Kidney (tissue), 14 donors: ENCODE results near the gene INO80. TPM values are rescaled to one million over a fixed set of nuclear protein-coding genes. Genes with fewer than 3 reads are reported as not detected.
"Not testable (repeated sequence)": the region's sequence is repeated elsewhere in the genome, so short reads cannot be mapped to it uniquely, and the experiment has no call there.

Experiments used
- DNase-seq, 5 donors: peaks; one replicate each; pipeline ENCODE4 v3.0.0-alpha.2; 2013 to 2020
- FAIRE-seq: peaks from 2 replicates; lab custom pipeline; 2012; peaks lifted over from hg19 to GRCh38; lab: Jason Lieb, UNC
- H3K27ac ChIP-seq, 2 donors: one replicate each; pipeline ENCODE4 v1.7.0; 2013; ENCODE audit warnings: low read depth in 2 of 2, low read length in 2 of 2, inconsistent platforms in 1 of 2
- H3K27me3 ChIP-seq: one replicate; pipeline ENCODE4 v1.7.1; 2013; ENCODE audit warnings: low read length, inconsistent platforms; ENCODE audit not compliant: control insufficient read depth, insufficient read depth
- H3K36me3 ChIP-seq, 3 donors: one replicate each; pipeline versions ENCODE4 v1.7.0 to v1.7.1; 2013; ENCODE audit warnings: low read length in 3 of 3, control low read depth in 1 of 3, inconsistent platforms in 1 of 3; ENCODE audit not compliant: insufficient read depth in 3 of 3, control insufficient read depth in 2 of 3
- H3K4me1 ChIP-seq, 3 donors: one replicate each; pipeline versions ENCODE4 v1.7.0 to v1.7.1; 2013; ENCODE audit warnings: low read length in 3 of 3, inconsistent platforms in 1 of 3, low read depth in 1 of 3; ENCODE audit not compliant: control insufficient read depth in 2 of 3, insufficient read depth in 2 of 3
- H3K4me3 ChIP-seq, 3 donors: one replicate each; pipeline versions ENCODE4 v1.7.0 to v1.8.1; 2013; ENCODE audit warnings: low read length in 3 of 3, control low read depth in 1 of 3, inconsistent platforms in 1 of 3
- H3K9ac ChIP-seq, 3 donors: one replicate each; pipeline versions ENCODE4 v1.7.0 to v1.7.1; 2013; ENCODE audit warnings: low read length in 3 of 3, control low read depth in 1 of 3, inconsistent platforms in 1 of 3
- H3K9me3 ChIP-seq, 3 donors: one replicate each; pipeline versions ENCODE4 v1.7.0 to v1.7.1; 2013; ENCODE audit warnings: low read length in 3 of 3, control low read depth in 1 of 3, inconsistent platforms in 1 of 3; ENCODE audit not compliant: control insufficient read depth in 2 of 3, insufficient read depth in 1 of 3
- intact Hi-C: fragments of 100-400 bp; cut with DNase I; formaldehyde crosslinking; loops from one replicate; pipeline ENCODE4 v1.11.1; 2022
- polyA plus RNA-seq: library from polyadenylated mRNA; stranded (reverse); fragments of 350-450 nt; fragmentation: Illumina TruSeq; extraction: RNeasy Lipid Tissue Mini Kit (QIAGEN cat#74804); gene quantifications from one replicate; pipeline ENCODE4 v1.2.3, GENCODE V29; 2014; ENCODE audit warnings: low read depth, low replicate concordance; ENCODE audit not compliant: insufficient read depth
- total RNA-seq: library from RNA; stranded (reverse); fragmentation: NEBNext Ultra II Directional; extraction: Animal tissue kit (Norgen Biotek cat#: 25700); gene quantifications from one replicate; pipeline ENCODE4 v1.2.1, GENCODE V29; 2021
- TF ChIP-seq, protein P1 (sequence below): IDR thresholded peaks from 3 replicates; pipeline ENCODE4 v1.5.1; 2012; ENCODE audit warnings: mild to moderate bottlenecking, moderate library complexity, borderline replicate concordance; ENCODE audit not compliant: insufficient read depth; ENCODE audit errors: extremely low read depth
- donor health status: control.
- donor health status: control.
- donor health status: control.
- donor health status: control.
- donor health status: control.
- donor health status: DM: yes; HTN: yes; CAD: no.
- donor health status: Normal renal cell carcinoma (clear cell type).

The INO80 gene
- total and polyA plus RNA-seq, 2 donors from 2014 or later: 6.0 to 27.3 TPM

GRCh38 chr15:41139619-41140018 is 23.5 kb upstream of the INO80 start:
- Histone ChIP-seq H3K36me3 (no peaks in the 10 kb centered on the region), H3K27me3 (no peaks in the 10 kb centered on the region), H3K9ac (no peak overlapping the region), H3K4me3 (no peak overlapping the region), H3K9me3 (no peaks in the 10 kb centered on the region), H3K27ac (no peak overlapping the region), H3K4me1 (no peaks in the 10 kb centered on the region)
- no peak for DNase-seq
- intact Hi-C loops: no loop called here
- TF ChIP-seq, protein P1, sequence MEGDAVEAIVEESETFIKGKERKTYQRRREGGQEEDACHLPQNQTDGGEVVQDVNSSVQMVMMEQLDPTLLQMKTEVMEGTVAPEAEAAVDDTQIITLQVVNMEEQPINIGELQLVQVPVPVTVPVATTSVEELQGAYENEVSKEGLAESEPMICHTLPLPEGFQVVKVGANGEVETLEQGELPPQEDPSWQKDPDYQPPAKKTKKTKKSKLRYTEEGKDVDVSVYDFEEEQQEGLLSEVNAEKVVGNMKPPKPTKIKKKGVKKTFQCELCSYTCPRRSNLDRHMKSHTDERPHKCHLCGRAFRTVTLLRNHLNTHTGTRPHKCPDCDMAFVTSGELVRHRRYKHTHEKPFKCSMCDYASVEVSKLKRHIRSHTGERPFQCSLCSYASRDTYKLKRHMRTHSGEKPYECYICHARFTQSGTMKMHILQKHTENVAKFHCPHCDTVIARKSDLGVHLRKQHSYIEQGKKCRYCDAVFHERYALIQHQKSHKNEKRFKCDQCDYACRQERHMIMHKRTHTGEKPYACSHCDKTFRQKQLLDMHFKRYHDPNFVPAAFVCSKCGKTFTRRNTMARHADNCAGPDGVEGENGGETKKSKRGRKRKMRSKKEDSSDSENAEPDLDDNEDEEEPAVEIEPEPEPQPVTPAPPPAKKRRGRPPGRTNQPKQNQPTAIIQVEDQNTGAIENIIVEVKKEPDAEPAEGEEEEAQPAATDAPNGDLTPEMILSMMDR: no peak
- FAIRE-seq: no peak

- H3K36me3 ChIP-seq, DNase-seq, H3K9ac ChIP-seq, H3K4me3 ChIP-seq, intact Hi-C loops, H3K27ac ChIP-seq, FAIRE-seq, H3K4me1 ChIP-seq, H3K9me3 ChIP-seq, H3K27me3 ChIP-seq: not testable (repeated sequence)
Measured at GRCh38 chr15:41139112-41139511, 23.0 kb upstream of the INO80 start.

- H3K27ac ChIP-seq, H3K9ac ChIP-seq, H3K9me3 ChIP-seq, H3K4me3 ChIP-seq, H3K27me3 ChIP-seq, DNase-seq, intact Hi-C loops, H3K36me3 ChIP-seq, H3K4me1 ChIP-seq, FAIRE-seq: not testable (repeated sequence)
Measured at GRCh38 chr15:41135580-41135979, 19.5 kb upstream of the INO80 start.

DNA sequence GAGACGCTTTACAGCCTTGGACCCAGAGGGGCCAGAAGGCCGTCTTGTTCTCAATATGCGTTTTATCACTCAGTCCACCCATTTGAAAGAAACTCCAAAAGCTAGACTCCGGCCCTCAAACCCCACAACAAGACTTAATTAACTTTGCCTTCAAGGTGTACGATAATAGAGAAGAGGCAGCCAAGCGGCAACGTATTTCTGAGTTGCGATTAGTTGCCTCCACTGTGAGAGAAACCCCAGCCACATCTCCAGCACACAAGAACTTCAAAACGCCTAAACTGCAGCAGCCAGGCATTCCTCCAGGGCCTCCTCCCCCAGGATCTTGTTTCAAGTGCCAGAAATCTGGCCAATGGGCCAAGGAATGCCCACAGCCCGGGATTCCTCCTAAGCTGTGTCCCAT is 17.4 kb upstream of the INO80 start:
- Histone ChIP-seq H3K27ac (no peak overlapping the region), H3K9ac (no peak overlapping the region), H3K4me1 (no peaks in the 10 kb centered on the region), H3K36me3 (no peaks in the 10 kb centered on the region), H3K9me3 (no peaks in the 10 kb centered on the region), H3K27me3 (no peaks in the 10 kb centered on the region), H3K4me3 (peak overlapping the region in 1 of 3 donors; percentile 1)
- DNase-seq (peak in 4 of 5 donors; percentile 69 to 86 (median 76)), FAIRE-seq (no peak)
- intact Hi-C loops: no loop called here
- TF ChIP-seq, protein P1: no peak

DNA sequence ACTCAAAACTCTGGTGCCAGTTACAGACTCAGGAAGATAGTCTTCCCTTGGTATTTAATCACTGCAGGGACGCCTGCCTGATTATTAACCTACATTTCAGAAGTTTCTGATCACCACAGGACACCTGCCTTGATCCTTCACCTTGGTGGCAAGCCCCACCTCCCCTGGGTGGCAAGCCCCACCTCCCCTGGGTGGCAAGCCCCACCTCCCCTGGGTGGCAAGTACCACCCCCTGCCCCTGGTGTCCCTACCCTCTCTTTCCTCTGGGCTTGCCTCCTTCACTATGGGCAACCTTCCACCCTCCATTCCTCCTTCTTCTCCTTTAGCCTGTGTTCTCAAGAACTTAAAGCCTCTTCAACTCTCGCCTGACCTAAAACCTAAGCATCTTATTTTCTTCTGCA is 16.0 kb upstream of the INO80 start:
- FAIRE-seq, H3K9ac ChIP-seq, H3K27me3 ChIP-seq, DNase-seq, H3K9me3 ChIP-seq, H3K36me3 ChIP-seq, H3K4me1 ChIP-seq, H3K4me3 ChIP-seq, H3K27ac ChIP-seq, intact Hi-C loops: not testable (repeated sequence)
